Testis (tissue), 3 donors: Measurements from ENCODE around the gene RARG. TPM values are rescaled to one million over a fixed set of nuclear protein-coding genes. Genes with fewer than 3 reads are reported as not detected.

Experiments
- DNase-seq: peaks from one replicate; pipeline ENCODE4 v3.0.0-alpha.2; 2019
- H3K27ac ChIP-seq, 2 donors: fragments of 200-600 bp; sonication (generic); one replicate each; pipeline ENCODE4 v1.5.1; 2019
- H3K27me3 ChIP-seq: fragments of 200-600 bp; sonication (generic); one replicate; pipeline ENCODE4 v1.5.1; 2019
- H3K36me3 ChIP-seq: fragments of 200-600 bp; sonication (generic); one replicate; pipeline ENCODE4 v1.5.1; 2017; ENCODE audit warnings: low read depth; ENCODE audit errors: missing control alignments
- H3K4me1 ChIP-seq: fragments of 200-600 bp; sonication (generic); one replicate; pipeline ENCODE4 v1.5.1; 2019
- H3K4me3 ChIP-seq, 2 donors: fragments of 200-600 bp; sonication (generic); one replicate each; pipeline ENCODE4 v1.5.1; 2017 to 2019
- H3K9me3 ChIP-seq: fragments of 200-600 bp; sonication (generic); one replicate; pipeline ENCODE4 v1.5.1; 2017
- POLR2A ChIP-seq: fragments of 450-650 bp; IDR thresholded peaks from one replicate; pipeline ENCODE4 v1.6.1; 2017; ENCODE audit warnings: antibody characterized with exemption, mild to moderate bottlenecking, moderate library complexity
- WGBS, 2 donors: methylation state at CpG; one replicate each; pipeline ENCODE4 v1.1.5; 2018; 5-methylcytosine and 5-hydroxymethylcytosine counted together
- intact Hi-C: fragments of 100-400 bp; cut with DNase I; formaldehyde crosslinking; loops from one replicate; pipeline ENCODE4 v1.15.1; 2023; ENCODE audit warnings: low total_unique reads
- polyA plus RNA-seq: library from polyadenylated mRNA; stranded (reverse); fragments of 350-450 nt; fragmentation: Illumina TruSeq; extraction: RNeasy Lipid Tissue Mini Kit (QIAGEN cat#74804); gene quantifications from one replicate; pipeline ENCODE4 v1.2.3, GENCODE V29; 2014; ENCODE audit warnings: low read depth, low replicate concordance; ENCODE audit not compliant: insufficient read depth
- total RNA-seq, 2 donors: library from RNA; depleted of rRNA; stranded (reverse); fragments of >200 nt; gene quantifications; one replicate each; pipeline ENCODE4 v1.2.3, GENCODE V29; 2016
- TF ChIP-seq, protein P1 (sequence below), 3 experiments: fragments of 450-650 bp in 2 of 3; fragments of 200-600 bp in 1 of 3; sonication (generic) in 1 of 3; IDR thresholded peaks; one replicate each; pipeline ENCODE4 v1.5.1; 2016 to 2019; ENCODE audit warnings: antibody characterized with exemption in 3 of 3, mild to moderate bottlenecking in 2 of 3, moderate library complexity in 1 of 3

RARG gene
- total and polyA plus RNA-seq, 3 donors from 2014 or later: 12.1 to 13.6 (median 12.5) TPM

DNA sequence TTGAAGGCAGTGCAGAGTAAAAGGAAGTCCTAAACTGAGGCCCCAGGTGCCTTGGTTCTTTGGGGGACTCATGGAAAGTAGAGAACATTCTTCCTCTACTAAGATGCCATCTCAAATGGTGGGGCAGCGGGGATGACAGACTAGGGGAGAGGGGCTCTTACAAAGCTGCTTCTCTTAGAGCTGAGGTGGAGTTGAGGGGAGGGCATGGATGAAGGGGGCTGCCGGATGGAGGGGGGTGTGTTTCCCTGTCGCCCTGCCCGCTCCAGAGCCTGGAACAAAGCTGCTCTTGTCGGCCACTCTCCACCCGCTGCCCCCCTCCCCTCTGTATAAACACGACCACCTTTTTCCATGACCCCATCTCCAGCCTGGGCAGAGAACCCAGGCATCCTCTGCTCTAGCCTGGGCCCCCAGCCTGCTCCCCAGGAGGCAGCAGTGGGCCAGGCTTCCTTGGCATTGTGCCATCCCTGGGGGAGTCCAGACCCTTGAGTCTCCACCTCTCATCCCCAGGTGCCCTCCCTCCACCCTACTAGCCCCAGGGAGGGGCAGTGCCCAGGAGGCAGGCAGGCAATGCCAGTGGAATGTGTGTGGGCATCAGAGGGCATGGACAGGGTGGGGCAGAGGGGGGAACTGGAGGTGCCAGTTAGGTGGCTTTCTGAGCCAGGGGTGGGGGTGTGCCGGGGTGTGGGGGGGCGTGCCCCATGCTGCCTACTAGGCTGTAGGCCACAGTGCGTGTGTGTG, 1.7 kb downstream of the RARG start:
- no peaks in the 10 kb centered on the region for H3K9me3 ChIP-seq
- peaks cover 27% of the 10 kb centered on the region for H3K4me1 ChIP-seq
- no peaks in the 10 kb centered on the region for H3K36me3 ChIP-seq
- H3K4me3 ChIP-seq: no peak overlapping the region
- 68 to 77% methylated on average over 4 to 10 of the region's 10 CpGs for WGBS, 2 donors
- TF ChIP-seq, protein P1, sequence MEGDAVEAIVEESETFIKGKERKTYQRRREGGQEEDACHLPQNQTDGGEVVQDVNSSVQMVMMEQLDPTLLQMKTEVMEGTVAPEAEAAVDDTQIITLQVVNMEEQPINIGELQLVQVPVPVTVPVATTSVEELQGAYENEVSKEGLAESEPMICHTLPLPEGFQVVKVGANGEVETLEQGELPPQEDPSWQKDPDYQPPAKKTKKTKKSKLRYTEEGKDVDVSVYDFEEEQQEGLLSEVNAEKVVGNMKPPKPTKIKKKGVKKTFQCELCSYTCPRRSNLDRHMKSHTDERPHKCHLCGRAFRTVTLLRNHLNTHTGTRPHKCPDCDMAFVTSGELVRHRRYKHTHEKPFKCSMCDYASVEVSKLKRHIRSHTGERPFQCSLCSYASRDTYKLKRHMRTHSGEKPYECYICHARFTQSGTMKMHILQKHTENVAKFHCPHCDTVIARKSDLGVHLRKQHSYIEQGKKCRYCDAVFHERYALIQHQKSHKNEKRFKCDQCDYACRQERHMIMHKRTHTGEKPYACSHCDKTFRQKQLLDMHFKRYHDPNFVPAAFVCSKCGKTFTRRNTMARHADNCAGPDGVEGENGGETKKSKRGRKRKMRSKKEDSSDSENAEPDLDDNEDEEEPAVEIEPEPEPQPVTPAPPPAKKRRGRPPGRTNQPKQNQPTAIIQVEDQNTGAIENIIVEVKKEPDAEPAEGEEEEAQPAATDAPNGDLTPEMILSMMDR (IDR thresholded peaks at IDR 0.05): no peak
- no peak for TF ChIP-seq POLR2A
- H3K27me3 ChIP-seq: no peaks in the 10 kb centered on the region
- DNase-seq: no peak
- H3K27ac ChIP-seq: no peak overlapping the region
- intact Hi-C loops: no loop called here

DNA sequence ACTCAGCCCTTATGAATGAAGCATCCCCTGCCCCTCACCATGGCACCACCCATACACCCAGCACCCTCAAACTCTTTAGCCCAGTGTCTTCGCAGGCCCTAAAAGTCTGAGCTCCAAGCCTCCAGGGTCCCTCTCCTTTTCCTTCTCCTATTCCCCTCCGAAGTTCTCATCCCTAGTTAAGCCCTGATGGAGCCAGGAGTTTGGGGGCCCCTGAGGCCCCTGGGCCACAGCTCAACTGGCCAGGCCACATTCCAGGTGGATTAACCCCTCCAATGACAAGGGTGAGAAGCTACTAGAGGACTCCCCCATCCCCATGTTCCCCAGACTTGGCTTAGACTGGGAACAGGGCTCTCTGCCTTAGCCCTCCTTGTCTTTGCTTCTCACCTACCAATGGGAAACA, 2.6 kb downstream of the RARG start:
- DNase-seq: no peak
- intact Hi-C loops: no loop called here
- Histone ChIP-seq H3K36me3 (no peaks in the 10 kb centered on the region), H3K27me3 (no peaks in the 10 kb centered on the region), H3K4me1 (peaks cover 27% of the 10 kb centered on the region), H3K27ac (no peak overlapping the region), H3K4me3 (no peak overlapping the region), H3K9me3 (no peaks in the 10 kb centered on the region)
- 93 to 94% methylated on average over 2 of the region's 2 CpGs for WGBS, 2 donors
- no peak for TF ChIP-seq POLR2A
- TF ChIP-seq, protein P1 (IDR thresholded peaks at IDR 0.05): no peak

DNA sequence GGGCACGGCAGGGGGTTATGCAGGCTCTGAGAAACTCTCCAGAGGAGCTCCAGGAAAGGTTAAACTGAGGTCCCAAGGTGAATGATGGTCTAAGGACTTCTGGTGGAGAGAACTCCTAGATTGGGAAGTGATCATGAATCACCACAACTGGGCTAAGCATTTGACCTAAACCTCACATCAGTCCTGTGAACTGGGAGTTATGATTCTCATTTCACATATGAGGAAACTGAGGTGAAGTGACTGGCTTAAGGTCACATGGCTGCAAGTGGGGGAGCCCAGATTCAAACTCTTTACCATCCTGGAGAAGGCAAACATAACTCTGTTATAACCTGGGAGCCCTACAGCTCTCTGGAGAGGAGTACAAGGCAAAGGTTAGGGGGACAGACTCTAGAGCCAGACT, 4.2 kb downstream of the RARG start:
- TF ChIP-seq, protein P1 (IDR thresholded peaks at IDR 0.05): no peak
- TF ChIP-seq POLR2A: no peak
- Histone ChIP-seq H3K4me1 (peaks cover 24% of the 10 kb centered on the region), H3K9me3 (no peaks in the 10 kb centered on the region), H3K27ac (no peak overlapping the region), H3K4me3 (no peak overlapping the region), H3K27me3 (no peaks in the 10 kb centered on the region), H3K36me3 (no peaks in the 10 kb centered on the region)
- WGBS, 2 donors: 80 to 100% methylated on average over 1 of the region's 1 CpG
- intact Hi-C loops: no loop called here
- no peak for DNase-seq

DNA sequence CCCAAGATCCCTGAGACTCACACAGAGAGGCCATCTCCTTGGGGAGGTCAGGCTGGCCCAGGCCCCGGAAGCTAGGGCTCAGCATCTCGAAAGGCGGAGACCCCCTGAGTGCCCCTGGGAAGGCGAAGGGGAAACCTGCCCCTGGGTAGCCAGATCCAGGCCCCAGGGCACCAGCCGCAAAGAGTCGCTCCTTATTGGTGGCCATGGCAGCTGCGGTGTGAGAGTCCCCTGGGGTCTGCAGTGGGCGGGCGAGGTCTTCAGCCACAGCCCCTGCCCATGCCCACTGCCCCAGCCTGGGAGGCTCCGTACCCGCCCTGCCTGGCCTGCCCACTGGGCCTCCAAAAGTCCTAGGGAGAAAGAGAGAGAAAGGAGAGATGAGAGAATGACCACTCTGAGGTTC, 4.7 kb downstream of the RARG start:
- no peaks in the 10 kb centered on the region for H3K9me3 ChIP-seq
- TF ChIP-seq, protein P1 (IDR thresholded peaks at IDR 0.05): no peak
- no peak for TF ChIP-seq POLR2A
- intact Hi-C loops: no loop called here
- H3K4me1 ChIP-seq: peaks cover 22% of the 10 kb centered on the region
- H3K36me3 ChIP-seq: no peaks in the 10 kb centered on the region
- DNase-seq: no peak
- no peak overlapping the region for H3K27ac ChIP-seq
- H3K4me3 ChIP-seq: no peak overlapping the region
- WGBS, 2 donors: 90 to 92% methylated on average over 2 to 11 of the region's 11 CpGs
- no peaks in the 10 kb centered on the region for H3K27me3 ChIP-seq

DNA sequence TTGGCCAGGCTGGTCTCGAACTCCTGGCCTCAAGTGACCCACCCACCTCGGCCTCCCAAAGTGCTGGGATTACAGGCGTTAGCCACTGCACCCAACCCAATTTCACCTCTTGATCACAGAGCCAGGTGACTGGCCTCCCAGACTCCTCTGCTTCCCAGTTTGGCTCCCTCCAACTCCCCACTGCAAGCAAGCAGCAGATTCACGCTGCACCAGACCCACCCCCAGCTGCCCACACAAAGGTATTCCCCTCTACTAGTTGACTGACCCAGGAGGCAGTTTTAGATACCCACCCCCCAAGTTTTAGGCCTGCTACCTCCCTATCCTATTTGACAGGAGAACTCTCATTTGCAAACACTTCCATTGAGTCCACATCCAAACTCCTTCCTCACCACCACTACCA, 5.2 kb downstream of the RARG start:
- Histone ChIP-seq H3K9me3 (no peaks in the 10 kb centered on the region), H3K4me1 (peaks cover 24% of the 10 kb centered on the region), H3K27ac (no peak overlapping the region), H3K36me3 (no peaks in the 10 kb centered on the region), H3K4me3 (no peak overlapping the region), H3K27me3 (no peaks in the 10 kb centered on the region)
- intact Hi-C loops: no loop called here
- no peak for DNase-seq
- 96 to 98% methylated on average over 4 of the region's 4 CpGs for WGBS, 2 donors
- TF ChIP-seq, protein P1 (IDR thresholded peaks at IDR 0.05): no peak
- no peak for TF ChIP-seq POLR2A
